ENCODE measurements around the gene ZNF614. TPM values are rescaled to one million over a fixed set of nuclear protein-coding genes. Genes with fewer than 3 reads are reported as not detected.

The ZNF614 gene
- total and polyA plus RNA-seq, 2 of the 13 experiments (the other 11 are each of a cell fraction or from before 2014, with no cell fraction given), result 13.0 to 22.8 TPM

DNA sequence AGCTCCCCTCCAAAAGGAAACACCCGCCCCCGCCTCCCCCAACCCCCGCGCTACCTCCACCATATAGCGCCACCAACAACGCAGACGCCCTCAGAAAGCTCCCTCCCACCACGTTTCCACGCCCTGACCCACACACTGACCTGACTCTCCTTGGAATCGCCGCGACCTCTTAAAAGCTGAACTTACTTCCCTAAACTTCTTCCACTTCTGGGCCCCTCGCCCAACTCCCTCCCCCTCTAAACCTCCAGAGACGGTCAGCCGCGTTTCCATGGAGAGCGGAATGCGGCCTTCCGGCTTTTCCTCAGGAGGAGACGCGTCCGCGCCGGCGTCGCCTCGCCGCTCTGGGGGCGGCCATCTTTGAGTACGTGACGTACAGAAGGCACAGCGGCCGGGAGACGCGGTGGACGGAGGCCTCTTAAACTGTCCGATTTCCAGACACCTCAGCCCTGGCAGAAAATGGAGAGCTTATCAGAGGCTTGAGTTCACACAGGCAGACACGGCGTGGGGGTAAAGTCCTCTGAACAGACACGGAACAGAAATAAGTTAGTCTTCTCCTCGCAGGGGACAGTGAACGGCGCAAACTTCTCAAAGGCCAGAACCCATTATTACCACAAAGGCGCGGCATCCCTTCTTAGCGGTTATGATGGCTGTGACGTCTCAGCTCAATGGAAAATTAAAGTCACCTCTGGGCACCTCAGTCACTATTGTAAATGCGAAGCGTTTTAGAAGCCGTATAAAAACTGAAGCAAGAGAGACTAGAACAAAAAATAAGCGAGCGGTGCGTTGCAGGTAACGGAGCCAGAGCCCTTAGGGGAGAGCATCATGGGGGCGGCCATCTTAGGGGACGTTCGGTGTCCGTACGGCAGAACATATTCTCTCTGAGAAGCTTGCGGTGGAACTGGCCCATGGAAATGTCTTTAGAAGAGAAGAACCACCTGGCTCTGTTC lies 20.6 kb upstream of the ZNF614 start, which contains the start of gene ZNF432 (continued):
- TF ChIP-seq, protein P1, sequence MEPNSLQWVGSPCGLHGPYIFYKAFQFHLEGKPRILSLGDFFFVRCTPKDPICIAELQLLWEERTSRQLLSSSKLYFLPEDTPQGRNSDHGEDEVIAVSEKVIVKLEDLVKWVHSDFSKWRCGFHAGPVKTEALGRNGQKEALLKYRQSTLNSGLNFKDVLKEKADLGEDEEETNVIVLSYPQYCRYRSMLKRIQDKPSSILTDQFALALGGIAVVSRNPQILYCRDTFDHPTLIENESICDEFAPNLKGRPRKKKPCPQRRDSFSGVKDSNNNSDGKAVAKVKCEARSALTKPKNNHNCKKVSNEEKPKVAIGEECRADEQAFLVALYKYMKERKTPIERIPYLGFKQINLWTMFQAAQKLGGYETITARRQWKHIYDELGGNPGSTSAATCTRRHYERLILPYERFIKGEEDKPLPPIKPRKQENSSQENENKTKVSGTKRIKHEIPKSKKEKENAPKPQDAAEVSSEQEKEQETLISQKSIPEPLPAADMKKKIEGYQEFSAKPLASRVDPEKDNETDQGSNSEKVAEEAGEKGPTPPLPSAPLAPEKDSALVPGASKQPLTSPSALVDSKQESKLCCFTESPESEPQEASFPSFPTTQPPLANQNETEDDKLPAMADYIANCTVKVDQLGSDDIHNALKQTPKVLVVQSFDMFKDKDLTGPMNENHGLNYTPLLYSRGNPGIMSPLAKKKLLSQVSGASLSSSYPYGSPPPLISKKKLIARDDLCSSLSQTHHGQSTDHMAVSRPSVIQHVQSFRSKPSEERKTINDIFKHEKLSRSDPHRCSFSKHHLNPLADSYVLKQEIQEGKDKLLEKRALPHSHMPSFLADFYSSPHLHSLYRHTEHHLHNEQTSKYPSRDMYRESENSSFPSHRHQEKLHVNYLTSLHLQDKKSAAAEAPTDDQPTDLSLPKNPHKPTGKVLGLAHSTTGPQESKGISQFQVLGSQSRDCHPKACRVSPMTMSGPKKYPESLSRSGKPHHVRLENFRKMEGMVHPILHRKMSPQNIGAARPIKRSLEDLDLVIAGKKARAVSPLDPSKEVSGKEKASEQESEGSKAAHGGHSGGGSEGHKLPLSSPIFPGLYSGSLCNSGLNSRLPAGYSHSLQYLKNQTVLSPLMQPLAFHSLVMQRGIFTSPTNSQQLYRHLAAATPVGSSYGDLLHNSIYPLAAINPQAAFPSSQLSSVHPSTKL (CRISPR knock-in tag; IDR thresholded peaks at IDR 0.05), result no peak; the same call in 1 of the 2 replicates
- TF ChIP-seq ZNF33B (CRISPR knock-in tag; IDR thresholded peaks at IDR 0.05) (peak; percentile 34; the same call in 1 of the 2 replicates), CREM (IDR thresholded peaks at IDR 0.05) (peak; percentile 88), CREM (CRISPR knock-in tag; IDR thresholded peaks at IDR 0.05) (no peak), HMGA1 (CRISPR knock-in tag; conservative IDR thresholded peaks at IDR 0.05) (no peak), KDM5B (CRISPR knock-in tag; IDR thresholded peaks at IDR 0.05; ENCODE audit: borderline replicate concordance) (peak; percentile 61; the same call in 1 of the 2 replicates), GFI1 (CRISPR knock-in tag; IDR thresholded peaks at IDR 0.05; ENCODE audit: borderline replicate concordance) (no peak), KDM5A (IDR thresholded peaks at IDR 0.05; ENCODE audit: borderline replicate concordance, low read length) (peak; percentile 50; the same call in 1 of the 2 replicates), BRD4 (CRISPR knock-in tag; IDR thresholded peaks at IDR 0.05) (0 out of 2 replicates have a peak, but pooled peaks have one; percentile 30), ZNF780A (CRISPR knock-in tag; IDR thresholded peaks at IDR 0.05) (no peak), ZNF75D (CRISPR knock-in tag; IDR thresholded peaks at IDR 0.05; ENCODE audit: borderline replicate concordance) (no peak), FOXK1 (CRISPR knock-in tag; IDR thresholded peaks at IDR 0.05; ENCODE audit: borderline replicate concordance, low read depth) (0 out of 2 replicates have a peak, but pooled peaks have one; percentile 28), NFE2 (CRISPR knock-in tag; IDR thresholded peaks at IDR 0.05) (no peak), KLF9 (CRISPR knock-in tag; IDR thresholded peaks at IDR 0.05; ENCODE audit: low read depth) (0 out of 2 replicates have a peak, but pooled peaks have one; percentile 10), GLI4 (CRISPR knock-in tag; IDR thresholded peaks at IDR 0.05; ENCODE audit: borderline replicate concordance) (peak; percentile 42; the same call in 1 of the 2 replicates), POLR2AphosphoS5 (IDR thresholded peaks at IDR 0.05; ENCODE audit: low read depth, low read length) (peak; percentile 56), ZNF790 (CRISPR knock-in tag; IDR thresholded peaks at IDR 0.05; ENCODE audit: borderline replicate concordance) (no peak)
- TF ChIP-seq, protein P2, sequence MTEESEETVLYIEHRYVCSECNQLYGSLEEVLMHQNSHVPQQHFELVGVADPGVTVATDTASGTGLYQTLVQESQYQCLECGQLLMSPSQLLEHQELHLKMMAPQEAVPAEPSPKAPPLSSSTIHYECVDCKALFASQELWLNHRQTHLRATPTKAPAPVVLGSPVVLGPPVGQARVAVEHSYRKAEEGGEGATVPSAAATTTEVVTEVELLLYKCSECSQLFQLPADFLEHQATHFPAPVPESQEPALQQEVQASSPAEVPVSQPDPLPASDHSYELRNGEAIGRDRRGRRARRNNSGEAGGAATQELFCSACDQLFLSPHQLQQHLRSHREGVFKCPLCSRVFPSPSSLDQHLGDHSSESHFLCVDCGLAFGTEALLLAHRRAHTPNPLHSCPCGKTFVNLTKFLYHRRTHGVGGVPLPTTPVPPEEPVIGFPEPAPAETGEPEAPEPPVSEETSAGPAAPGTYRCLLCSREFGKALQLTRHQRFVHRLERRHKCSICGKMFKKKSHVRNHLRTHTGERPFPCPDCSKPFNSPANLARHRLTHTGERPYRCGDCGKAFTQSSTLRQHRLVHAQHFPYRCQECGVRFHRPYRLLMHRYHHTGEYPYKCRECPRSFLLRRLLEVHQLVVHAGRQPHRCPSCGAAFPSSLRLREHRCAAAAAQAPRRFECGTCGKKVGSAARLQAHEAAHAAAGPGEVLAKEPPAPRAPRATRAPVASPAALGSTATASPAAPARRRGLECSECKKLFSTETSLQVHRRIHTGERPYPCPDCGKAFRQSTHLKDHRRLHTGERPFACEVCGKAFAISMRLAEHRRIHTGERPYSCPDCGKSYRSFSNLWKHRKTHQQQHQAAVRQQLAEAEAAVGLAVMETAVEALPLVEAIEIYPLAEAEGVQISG (CRISPR knock-in tag; IDR thresholded peaks at IDR 0.05), result peak; percentile 85
- TF ChIP-seq, protein P3, sequence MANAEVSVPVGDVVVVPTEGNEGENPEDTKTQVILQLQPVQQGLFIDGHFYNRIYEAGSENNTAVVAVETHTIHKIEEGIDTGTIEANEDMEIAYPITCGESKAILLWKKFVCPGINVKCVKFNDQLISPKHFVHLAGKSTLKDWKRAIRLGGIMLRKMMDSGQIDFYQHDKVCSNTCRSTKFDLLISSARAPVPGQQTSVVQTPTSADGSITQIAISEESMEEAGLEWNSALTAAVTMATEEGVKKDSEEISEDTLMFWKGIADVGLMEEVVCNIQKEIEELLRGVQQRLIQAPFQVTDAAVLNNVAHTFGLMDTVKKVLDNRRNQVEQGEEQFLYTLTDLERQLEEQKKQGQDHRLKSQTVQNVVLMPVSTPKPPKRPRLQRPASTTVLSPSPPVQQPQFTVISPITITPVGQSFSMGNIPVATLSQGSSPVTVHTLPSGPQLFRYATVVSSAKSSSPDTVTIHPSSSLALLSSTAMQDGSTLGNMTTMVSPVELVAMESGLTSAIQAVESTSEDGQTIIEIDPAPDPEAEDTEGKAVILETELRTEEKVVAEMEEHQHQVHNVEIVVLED (CRISPR knock-in tag; IDR thresholded peaks at IDR 0.05; ENCODE audit: borderline replicate concordance), result peak; percentile 96
- TF ChIP-seq, protein P4, sequence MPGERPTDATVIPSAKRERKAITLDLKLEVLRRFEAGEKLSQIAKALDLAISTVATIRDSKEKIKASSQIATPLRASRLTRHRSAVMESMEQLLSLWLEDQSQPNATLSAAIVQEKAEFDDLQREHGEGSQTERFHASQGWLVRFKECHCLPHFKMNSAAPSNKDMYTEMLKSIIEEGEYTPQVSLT (CRISPR knock-in tag; IDR thresholded peaks at IDR 0.05; ENCODE audit: borderline replicate concordance, low read depth), result no peak

Measured in HepG2 (cell line).